GM23338 (cell line): ENCODE results near the gene VPS37B.

Source experiments
- CREB1 ChIP-seq: fragments of 250-450 bp; sonication (Bioruptor Pico); IDR thresholded peaks from 2 replicates; pipeline ENCODE4 v1.5.0; 2020; ENCODE audit warnings: low read depth, mild to moderate bottlenecking, moderate library complexity
- EZH2 ChIP-seq: fragments of 200-600 bp; sonication (generic); IDR thresholded peaks from one replicate; pipeline ENCODE4 v1.8.0; 2017; ENCODE audit warnings: antibody characterized with exemption, mild to moderate bottlenecking, low read depth; ENCODE audit not compliant: unreplicated experiment
- EZH2phosphoT487 ChIP-seq: fragments of 200-600 bp; sonication (generic); IDR thresholded peaks from one replicate; pipeline ENCODE4 v1.8.1; 2018; ENCODE audit warnings: antibody characterized with exemption; ENCODE audit not compliant: unreplicated experiment
- POLR2AphosphoS5 ChIP-seq: IDR thresholded peaks from 2 replicates; pipeline ENCODE4 v1.6.1; 2016; ENCODE audit warnings: antibody characterized with exemption, low read depth
- ZNF114 ChIP-seq: fragments of 250-450 bp; sonication (Bioruptor Pico); IDR thresholded peaks from 2 replicates; pipeline ENCODE4 v1.5.0; 2020; ENCODE audit warnings: mild to moderate bottlenecking, moderate library complexity
- ZNF331 ChIP-seq: fragments of 250-450 bp; sonication (Bioruptor Pico); IDR thresholded peaks from 2 replicates; pipeline ENCODE4 v1.5.0; 2020; ENCODE audit warnings: low read depth, mild to moderate bottlenecking, moderate library complexity
- TF ChIP-seq, protein P1 (sequence below), 2 experiments: fragments of 200-600 bp in 1 of 2; sonication (generic) in 1 of 2; conservative IDR thresholded peaks; 2 replicates each; pipeline versions ENCODE4 v1.5.1 to v1.6.1; 2016 to 2017; ENCODE audit warnings: antibody characterized with exemption in 2 of 2, low read depth in 2 of 2, mild to moderate bottlenecking in 2 of 2, moderate library complexity in 1 of 2
- TF ChIP-seq, protein P2 (sequence below): IDR thresholded peaks from one replicate; pipeline ENCODE4 v1.6.1; 2018; ENCODE audit warnings: antibody characterized with exemption; ENCODE audit not compliant: unreplicated experiment
- TF ChIP-seq, protein P3 (sequence below): fragments of 250-450 bp; sonication (Bioruptor Pico); IDR thresholded peaks from 2 replicates; pipeline ENCODE4 v1.5.0; 2020; ENCODE audit warnings: mild to moderate bottlenecking, moderate library complexity

DNA sequence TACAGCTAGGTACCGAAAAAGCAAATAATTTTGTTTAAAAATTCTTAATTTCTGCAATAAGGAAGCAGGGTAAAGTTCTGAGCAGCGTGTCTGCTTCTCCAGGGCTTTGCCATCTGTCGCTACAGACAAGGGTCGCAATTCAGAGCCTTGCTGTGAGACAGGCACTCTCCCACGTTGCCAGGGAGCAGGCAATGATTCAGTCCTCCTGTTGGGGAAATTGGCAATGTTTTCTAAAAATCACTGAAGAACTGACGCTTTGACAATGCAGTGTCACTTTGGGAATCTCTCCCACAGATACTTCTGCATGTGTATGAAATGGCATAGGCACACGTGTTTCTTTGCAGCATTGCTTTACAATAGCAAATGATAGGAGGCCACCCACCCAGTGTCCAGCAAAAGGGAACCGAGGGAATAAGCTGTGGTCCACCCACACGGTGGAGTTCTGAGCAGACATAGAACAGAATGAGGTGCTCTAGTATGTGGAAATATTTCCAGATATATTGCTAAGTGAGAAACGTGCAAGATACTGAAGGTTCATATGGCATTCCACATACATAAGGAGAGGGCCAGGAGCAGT, 76.6 kb downstream of the VPS37B start:
- TF ChIP-seq, protein P1, sequence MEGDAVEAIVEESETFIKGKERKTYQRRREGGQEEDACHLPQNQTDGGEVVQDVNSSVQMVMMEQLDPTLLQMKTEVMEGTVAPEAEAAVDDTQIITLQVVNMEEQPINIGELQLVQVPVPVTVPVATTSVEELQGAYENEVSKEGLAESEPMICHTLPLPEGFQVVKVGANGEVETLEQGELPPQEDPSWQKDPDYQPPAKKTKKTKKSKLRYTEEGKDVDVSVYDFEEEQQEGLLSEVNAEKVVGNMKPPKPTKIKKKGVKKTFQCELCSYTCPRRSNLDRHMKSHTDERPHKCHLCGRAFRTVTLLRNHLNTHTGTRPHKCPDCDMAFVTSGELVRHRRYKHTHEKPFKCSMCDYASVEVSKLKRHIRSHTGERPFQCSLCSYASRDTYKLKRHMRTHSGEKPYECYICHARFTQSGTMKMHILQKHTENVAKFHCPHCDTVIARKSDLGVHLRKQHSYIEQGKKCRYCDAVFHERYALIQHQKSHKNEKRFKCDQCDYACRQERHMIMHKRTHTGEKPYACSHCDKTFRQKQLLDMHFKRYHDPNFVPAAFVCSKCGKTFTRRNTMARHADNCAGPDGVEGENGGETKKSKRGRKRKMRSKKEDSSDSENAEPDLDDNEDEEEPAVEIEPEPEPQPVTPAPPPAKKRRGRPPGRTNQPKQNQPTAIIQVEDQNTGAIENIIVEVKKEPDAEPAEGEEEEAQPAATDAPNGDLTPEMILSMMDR (conservative IDR thresholded peaks at IDR 0.05; ENCODE audit: low read depth in 2 of 2): no peak
- TF ChIP-seq EZH2: no peak
- TF ChIP-seq CREB1: no peak
- TF ChIP-seq, protein P2, sequence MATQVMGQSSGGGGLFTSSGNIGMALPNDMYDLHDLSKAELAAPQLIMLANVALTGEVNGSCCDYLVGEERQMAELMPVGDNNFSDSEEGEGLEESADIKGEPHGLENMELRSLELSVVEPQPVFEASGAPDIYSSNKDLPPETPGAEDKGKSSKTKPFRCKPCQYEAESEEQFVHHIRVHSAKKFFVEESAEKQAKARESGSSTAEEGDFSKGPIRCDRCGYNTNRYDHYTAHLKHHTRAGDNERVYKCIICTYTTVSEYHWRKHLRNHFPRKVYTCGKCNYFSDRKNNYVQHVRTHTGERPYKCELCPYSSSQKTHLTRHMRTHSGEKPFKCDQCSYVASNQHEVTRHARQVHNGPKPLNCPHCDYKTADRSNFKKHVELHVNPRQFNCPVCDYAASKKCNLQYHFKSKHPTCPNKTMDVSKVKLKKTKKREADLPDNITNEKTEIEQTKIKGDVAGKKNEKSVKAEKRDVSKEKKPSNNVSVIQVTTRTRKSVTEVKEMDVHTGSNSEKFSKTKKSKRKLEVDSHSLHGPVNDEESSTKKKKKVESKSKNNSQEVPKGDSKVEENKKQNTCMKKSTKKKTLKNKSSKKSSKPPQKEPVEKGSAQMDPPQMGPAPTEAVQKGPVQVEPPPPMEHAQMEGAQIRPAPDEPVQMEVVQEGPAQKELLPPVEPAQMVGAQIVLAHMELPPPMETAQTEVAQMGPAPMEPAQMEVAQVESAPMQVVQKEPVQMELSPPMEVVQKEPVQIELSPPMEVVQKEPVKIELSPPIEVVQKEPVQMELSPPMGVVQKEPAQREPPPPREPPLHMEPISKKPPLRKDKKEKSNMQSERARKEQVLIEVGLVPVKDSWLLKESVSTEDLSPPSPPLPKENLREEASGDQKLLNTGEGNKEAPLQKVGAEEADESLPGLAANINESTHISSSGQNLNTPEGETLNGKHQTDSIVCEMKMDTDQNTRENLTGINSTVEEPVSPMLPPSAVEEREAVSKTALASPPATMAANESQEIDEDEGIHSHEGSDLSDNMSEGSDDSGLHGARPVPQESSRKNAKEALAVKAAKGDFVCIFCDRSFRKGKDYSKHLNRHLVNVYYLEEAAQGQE: no peak
- TF ChIP-seq POLR2AphosphoS5: no peak
- TF ChIP-seq, protein P3, sequence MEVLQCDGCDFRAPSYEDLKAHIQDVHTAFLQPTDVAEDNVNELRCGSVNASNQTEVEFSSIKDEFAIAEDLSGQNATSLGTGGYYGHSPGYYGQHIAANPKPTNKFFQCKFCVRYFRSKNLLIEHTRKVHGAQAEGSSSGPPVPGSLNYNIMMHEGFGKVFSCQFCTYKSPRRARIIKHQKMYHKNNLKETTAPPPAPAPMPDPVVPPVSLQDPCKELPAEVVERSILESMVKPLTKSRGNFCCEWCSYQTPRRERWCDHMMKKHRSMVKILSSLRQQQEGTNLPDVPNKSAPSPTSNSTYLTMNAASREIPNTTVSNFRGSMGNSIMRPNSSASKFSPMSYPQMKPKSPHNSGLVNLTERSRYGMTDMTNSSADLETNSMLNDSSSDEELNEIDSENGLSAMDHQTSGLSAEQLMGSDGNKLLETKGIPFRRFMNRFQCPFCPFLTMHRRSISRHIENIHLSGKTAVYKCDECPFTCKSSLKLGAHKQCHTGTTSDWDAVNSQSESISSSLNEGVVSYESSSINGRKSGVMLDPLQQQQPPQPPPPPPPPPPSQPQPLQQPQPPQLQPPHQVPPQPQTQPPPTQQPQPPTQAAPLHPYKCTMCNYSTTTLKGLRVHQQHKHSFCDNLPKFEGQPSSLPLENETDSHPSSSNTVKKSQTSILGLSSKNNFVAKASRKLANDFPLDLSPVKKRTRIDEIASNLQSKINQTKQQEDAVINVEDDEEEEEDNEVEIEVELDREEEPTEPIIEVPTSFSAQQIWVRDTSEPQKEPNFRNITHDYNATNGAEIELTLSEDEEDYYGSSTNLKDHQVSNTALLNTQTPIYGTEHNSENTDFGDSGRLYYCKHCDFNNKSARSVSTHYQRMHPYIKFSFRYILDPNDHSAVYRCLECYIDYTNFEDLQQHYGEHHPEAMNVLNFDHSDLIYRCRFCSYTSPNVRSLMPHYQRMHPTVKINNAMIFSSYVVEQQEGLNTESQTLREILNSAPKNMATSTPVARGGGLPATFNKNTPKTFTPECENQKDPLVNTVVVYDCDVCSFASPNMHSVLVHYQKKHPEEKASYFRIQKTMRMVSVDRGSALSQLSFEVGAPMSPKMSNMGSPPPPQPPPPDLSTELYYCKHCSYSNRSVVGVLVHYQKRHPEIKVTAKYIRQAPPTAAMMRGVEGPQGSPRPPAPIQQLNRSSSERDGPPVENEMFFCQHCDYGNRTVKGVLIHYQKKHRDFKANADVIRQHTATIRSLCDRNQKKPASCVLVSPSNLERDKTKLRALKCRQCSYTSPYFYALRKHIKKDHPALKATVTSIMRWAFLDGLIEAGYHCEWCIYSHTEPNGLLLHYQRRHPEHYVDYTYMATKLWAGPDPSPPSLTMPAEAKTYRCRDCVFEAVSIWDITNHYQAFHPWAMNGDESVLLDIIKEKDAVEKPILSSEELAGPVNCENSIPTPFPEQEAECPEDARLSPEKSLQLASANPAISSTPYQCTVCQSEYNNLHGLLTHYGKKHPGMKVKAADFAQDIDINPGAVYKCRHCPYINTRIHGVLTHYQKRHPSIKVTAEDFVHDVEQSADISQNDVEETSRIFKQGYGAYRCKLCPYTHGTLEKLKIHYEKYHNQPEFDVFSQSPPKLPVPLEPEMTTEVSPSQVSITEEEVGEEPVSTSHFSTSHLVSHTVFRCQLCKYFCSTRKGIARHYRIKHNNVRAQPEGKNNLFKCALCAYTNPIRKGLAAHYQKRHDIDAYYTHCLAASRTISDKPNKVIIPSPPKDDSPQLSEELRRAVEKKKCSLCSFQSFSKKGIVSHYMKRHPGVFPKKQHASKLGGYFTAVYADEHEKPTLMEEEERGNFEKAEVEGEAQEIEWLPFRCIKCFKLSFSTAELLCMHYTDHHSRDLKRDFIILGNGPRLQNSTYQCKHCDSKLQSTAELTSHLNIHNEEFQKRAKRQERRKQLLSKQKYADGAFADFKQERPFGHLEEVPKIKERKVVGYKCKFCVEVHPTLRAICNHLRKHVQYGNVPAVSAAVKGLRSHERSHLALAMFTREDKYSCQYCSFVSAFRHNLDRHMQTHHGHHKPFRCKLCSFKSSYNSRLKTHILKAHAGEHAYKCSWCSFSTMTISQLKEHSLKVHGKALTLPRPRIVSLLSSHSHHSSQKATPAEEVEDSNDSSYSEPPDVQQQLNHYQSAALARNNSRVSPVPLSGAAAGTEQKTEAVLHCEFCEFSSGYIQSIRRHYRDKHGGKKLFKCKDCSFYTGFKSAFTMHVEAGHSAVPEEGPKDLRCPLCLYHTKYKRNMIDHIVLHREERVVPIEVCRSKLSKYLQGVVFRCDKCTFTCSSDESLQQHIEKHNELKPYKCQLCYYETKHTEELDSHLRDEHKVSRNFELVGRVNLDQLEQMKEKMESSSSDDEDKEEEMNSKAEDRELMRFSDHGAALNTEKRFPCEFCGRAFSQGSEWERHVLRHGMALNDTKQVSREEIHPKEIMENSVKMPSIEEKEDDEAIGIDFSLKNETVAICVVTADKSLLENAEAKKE (CRISPR knock-in tag): no peak
- TF ChIP-seq ZNF331 (CRISPR knock-in tag): no peak
- no peak for TF ChIP-seq EZH2phosphoT487
- no peak for TF ChIP-seq ZNF114 (CRISPR knock-in tag)
